HG03378 (cell line): ENCODE data around the gene ANAPC2.

Source experiments
- ATAC-seq: cut with Tn5 transposase; IDR thresholded peaks from one replicate; pipeline ENCODE4 v1.9.1; 2021; ENCODE audit warnings: mild to moderate bottlenecking, moderate library complexity; ENCODE audit not compliant: unreplicated experiment

ANAPC2 gene

DNA sequence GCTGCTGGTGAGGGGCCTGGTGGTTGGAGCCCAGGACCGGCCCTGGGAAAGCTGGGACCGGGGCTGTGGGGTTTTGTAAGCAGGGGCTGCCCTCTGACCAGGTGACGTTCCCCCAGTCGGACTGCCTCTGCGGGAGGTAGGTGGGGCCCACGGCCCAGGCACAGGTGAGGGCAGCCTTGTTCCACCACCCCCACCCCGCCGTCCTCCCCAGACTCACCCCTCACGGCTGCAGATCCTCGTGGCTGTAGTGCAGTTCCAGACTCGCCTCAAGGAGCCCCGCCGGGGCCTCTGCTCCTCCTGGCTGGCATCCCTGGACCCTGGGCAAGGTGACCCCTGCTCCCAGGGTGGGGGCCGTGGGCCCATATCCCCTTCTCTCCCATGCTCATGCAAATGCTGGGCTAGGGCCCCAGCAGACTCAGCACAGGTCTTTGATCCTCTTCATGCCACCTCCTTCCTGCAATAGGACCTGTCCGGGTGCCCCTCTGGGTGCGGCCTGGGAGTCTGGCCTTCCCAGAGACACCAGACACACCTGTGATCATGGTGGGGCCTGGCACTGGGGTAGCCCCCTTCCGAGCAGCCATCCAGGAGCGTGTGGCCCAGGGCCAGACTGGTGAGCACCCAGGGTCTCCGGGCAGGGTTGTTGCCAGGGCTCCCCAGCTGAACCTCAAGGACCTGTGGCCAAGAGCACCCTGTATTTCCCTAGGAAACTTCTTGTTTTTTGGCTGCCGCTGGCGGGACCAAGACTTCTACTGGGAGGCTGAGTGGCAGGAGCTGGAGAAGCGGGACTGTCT lies 27.0 kb upstream of the ANAPC2 start:
- no peak for ATAC-seq

DNA sequence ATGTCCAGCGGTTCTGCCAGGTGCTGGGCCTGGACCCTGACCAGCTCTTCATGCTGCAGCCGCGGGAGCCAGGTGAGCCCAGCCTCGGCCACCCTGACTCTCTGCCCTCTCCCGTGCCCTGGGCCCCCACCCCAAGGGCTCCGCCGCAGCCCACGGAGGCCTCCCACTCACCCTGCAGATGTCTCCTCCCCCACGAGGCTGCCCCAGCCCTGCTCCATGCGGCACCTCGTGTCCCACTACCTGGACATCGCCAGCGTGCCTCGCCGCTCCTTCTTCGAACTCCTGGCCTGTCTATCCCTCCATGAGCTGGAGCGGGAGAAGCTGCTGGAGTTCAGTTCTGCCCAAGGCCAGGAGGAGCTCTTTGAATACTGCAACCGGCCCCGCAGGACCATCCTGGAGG lies 26.3 kb upstream of the ANAPC2 start:
- no peak for ATAC-seq

DNA sequence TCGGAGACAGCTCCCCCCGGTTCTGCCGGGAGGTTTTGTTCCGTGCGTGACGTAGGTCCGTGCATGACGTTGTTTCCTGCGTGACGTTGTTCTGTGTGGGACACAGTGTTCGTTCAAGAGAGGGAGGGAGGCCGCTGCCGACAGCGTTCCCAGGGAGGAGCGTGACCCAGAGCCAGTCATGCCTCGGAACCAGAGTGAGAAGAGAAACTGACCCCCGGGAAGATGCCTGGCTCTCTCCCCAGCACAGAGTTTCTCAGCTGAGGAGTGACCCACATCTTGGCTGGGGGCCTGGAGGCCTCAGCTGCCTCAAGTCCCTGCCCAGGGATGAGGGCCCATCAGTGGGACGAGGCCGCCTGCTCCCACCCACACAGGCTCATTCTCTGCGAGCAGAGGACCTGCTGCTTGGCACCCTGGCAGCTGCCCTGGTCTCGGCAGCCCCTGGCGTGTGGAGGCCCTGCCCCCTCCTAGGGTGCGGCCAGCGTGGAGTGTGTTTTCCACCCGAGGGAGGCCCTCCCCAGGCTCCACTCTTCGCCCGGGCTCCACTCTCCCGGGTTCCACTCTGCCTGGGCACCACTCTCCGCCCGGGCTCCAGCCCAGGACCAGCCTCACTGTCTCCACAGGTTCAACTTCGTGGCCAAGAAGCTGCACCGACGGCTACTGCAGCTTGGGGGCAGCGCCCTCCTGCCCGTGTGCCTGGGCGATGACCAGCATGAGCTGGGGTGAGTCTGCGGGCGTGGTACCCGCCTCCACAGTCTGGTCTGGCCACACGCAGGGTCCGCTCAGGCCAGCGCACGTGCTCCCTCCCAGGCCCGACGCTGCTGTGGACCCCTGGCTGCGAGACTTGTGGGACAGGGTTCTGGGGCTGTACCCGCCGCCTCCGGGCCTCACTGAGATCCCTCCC lies 25.1 kb upstream of the ANAPC2 start:
- ATAC-seq: no peak

DNA sequence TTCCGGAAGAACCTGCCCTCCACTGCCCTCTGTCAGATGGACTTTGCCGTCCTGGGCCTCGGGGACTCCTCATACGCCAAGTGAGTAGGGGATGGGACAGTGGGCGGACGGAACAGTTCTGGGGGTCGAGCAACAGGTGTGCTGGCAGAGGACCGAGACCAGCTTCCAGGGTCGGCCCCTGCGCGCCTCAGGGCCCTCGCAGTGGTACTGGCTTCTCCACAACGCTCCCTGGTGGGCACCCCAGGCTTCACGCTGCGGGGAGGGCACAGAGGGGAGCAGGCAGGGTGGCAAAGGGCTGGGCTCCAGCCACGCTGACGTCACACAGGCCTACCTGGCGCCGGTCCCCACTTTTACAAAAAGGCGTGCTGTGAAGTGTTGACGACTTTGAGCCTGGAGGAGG lies 24.2 kb upstream of the ANAPC2 start:
- no peak for ATAC-seq

DNA sequence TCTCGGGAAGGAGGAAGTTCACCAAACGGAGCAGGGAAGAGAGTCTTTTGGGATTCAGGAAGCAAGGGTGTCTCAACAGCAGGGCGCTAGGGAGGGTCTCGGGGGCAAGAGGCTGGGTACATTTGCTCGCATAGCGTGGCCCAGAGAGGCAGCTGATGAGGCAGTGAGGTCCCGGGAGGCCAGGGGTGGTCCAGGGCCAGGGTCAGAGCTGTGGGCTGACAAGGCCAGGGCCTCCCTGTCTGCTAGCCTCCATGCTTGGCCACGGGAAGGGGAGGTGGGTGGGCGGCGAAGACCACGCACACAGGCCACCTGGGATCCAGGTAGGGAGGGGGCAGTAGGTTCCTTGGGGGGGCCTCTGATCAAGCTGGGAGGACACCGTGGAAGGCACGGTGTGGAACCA lies 23.2 kb upstream of the ANAPC2 start:
- no peak for ATAC-seq

DNA sequence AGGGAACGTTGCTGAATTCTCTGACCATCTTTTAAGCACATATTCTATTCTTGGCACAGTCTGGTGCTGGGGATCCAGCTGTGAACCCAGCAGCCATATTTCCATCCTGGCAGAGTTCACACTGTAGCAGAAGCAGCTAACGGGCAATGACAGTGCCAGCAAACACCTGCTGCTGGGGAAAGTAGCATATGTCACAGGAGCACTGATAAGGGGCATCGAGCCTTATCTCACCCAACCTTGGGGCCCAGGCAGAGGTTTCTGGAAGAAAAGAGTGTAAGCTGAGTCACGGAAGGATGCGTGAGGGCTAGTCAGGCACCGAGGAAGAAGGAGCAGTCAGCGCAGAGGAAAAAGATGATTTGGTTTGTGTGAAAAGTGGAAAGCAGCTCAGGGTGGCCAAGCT lies 18.2 kb upstream of the ANAPC2 start:
- no peak for ATAC-seq

DNA sequence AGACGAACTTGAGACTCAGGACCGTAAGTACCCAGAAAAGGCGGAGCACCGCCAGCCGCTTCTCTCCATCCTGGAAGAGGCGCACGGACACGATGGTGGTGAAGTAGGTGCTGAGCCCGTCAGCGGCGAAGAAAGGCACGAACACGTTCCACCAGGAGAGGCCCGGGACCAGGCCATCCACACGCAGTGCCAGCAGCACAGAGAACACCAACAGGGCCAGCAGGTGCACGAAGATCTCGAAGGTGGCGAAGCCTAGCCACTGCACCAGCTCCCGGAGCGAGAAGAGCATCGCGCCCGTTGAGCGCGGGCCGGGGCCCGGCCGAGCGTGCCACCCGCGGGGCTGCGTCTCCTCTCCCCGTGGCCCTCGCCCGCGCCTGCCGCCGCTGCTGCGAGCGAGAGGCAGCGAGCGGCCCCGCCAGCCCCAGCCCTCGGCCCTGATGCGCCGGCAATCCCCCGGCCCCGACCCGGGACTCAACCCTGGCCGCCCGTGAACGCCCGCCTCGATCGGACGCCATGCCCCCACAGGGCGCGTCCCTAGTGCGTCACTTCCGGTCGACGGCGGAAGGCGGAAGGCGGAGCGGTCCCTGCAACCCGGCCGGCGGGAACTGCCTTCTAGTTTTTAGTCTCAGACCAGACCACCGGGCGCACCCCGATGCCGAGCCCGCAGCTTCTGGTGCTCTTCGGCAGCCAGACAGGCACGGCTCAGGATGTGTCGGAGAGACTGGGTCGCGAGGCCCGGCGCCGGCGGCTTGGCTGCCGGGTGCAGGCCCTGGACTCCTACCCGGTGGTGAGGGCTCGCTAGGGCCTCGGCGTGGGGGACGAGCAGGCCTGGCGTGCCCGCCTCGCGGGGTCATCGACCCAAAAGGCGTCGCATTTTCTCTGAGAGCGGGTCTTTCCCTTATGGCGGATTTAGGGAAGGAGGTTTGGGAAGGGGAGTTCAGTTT lies 17.0 kb upstream of the ANAPC2 start, which contains the start of the genes NDOR1 and TMEM203:
Gene NDOR1, plus strand, starts transcription at position 575 of the 944 bp plus-strand sequence. Its CDS starts 78 bp downstream, at position 653.
Gene TMEM203, minus strand, starts transcription at position 523 of the 944 bp plus-strand sequence. Its CDS starts 234 bp downstream, at position 289.
- no peak for ATAC-seq

DNA sequence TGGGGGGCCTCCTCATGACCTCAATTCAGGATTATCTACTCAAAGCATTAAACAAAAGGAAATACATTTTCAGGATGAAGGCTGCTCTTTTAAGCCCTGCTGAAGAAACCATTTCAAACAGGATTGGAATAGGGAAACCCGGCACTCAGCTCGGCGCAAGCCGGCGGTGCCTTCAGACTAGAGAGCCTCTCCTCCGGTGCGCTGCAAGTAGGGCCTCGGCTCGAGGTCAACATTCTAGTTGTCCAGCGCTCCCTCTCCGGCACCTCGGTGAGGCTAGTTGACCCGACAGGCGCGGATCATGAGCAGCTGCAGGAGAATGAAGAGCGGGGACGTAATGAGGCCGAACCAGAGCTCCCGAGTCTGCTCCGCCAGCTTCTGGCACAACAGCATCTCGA lies 16.4 kb upstream of the ANAPC2 start:
- no peak for ATAC-seq

DNA sequence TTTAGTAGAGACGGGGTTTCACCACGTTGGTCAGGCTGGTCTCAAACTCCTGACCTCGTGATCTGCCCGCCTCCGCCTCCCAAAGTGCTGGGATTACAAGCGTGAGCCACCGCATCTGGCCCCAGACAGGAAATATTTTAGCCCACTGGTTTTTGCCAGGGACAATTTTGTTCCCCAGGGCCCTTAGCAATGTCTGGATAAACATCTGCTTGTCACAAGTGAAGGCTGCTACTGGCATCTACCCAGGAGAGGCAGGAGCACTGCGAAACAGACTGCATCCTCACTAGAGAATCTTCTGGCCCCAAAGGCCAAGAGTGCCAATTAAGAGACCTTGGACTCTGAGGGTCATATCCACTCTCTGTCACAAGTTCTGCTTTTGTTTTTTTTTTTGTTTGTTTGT lies 14.6 kb upstream of the ANAPC2 start:
- no peak for ATAC-seq

DNA sequence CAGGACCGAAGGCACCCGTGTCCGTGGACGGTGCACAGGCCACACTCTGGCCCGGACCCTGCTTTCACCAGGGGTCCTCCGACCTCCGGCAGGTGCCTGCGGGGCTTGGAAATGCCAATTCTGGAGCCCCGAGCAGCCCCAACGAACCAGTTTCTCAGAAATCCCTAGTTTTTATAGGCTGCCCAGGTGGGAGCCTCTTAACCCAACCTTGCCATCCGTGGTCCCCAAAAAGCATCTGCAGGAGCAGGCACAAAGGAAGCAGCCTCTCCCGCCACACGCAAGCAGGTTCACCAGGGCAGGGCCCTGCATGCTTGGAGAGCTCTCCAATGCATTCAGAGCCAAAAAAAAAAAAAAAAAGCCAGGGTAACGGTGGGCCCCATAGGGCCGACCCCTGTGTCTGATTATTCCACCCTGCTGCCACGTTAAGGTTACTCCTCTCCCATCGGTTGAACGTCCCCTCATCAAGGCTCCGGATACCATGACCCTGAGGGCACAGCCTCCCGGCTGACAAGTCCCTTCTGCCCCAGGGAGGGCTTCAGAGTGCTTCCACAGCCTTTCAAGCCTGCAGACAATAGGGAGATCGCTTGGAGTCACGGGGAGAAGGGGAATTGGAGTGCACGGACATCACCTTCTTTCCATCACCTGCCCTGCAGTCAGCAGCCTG lies 13.0 kb upstream of the ANAPC2 start:
- no peak for ATAC-seq

DNA sequence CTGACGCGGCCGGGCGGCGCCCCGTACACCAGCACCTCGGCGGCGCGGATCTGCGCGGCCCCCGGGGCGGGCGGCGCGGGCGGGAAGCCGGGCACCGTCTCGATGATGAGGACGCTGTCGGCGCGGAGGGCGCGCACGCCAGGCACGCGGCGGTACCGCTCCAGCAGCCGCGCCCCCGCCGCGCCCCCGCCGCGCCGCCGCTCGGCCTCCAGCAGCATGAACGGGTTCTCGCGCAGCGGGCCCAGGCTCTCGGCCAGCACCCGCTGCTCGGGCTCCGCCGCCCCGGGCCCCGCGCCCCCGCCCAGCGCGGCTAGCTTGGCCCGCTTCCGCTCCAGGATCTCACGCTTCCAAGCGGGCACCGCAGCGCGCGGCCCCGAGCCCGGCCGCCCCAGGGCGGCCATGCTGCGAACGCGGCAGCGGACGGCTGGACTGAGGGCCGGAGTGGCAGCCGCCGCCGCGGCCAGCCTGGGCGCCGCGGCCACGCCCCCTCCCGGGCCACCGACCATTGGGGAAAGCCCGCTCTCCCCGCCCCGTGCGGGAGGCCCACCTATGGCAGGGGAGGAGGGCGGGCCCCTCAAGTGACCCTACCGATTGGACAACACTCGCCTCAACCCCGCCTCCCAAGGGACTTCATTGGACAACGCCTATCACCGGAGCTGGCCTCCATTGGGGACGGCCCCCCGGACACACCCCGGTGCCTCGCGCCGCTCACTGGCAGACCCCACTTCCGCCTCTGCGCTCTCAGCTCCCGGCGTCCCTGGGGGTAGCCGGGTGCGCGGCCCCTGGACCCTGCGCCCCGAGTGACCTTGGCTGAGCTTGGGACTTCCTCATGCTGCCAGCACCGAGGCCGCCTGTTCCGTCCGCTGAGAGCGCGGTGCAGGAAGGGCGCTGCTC lies 12.2 kb upstream of the ANAPC2 start, which contains the start of gene TPRN:
Gene TPRN, minus strand, starts transcription at position 431 of the 894 bp plus-strand sequence. Its CDS starts 30 bp downstream, at position 401.
- peak; percentile 82 for ATAC-seq

DNA sequence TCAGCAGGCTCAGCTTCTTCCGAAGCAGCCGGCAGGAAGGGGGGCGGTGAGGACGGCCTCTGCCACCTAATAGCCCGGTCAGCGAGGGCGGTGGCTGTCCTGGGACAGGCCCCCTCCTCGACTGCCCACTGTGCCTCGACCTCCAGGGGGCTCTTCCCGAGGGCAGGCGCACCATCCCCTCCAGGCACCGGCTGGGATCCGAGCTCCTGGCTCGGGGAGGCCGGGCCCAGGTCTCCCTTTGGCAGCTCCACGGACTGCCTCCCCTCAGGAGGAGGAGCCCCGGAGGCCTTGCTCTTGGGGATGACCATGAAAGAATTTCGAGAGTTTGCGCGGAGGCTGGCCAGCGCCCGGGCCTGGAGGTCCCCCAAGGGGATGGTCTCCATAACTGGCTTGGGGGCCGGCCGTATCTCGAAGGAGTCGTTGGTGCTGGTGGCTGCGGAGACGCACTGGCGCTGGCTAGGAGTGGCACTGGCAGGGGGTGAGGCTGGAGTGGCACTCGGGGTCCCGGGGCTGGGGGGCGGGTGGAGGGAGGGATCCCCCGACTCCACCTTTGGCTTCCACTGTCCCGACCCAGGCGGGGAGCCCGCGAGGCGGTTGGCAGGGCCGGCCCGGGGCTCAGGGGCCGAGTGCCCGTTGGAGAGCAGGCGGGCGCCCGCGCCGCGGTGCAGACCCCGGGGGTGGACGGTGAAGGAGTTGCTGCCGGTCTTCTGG lies 11.2 kb upstream of the ANAPC2 start:
- no peak for ATAC-seq

DNA sequence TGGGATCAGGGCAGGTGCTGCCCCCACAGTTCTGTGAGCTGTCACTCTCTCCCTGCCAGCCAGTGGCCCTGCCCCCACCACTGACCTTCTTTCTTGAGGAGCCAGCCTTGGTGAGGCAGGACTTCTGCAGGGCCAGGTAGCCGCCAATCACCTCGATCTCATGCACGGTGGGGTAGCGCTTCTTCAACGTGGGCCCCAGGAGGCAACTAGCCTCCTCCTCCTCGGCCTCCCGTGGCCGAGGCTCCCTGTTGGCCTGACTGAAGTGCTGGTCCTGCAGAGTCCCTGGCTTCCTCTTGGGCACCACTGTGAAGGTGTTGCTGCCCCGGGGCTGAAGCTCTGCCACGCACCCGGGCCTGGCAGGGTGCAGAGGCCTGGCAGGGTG lies 10.5 kb upstream of the ANAPC2 start:
- ATAC-seq: no peak

DNA sequence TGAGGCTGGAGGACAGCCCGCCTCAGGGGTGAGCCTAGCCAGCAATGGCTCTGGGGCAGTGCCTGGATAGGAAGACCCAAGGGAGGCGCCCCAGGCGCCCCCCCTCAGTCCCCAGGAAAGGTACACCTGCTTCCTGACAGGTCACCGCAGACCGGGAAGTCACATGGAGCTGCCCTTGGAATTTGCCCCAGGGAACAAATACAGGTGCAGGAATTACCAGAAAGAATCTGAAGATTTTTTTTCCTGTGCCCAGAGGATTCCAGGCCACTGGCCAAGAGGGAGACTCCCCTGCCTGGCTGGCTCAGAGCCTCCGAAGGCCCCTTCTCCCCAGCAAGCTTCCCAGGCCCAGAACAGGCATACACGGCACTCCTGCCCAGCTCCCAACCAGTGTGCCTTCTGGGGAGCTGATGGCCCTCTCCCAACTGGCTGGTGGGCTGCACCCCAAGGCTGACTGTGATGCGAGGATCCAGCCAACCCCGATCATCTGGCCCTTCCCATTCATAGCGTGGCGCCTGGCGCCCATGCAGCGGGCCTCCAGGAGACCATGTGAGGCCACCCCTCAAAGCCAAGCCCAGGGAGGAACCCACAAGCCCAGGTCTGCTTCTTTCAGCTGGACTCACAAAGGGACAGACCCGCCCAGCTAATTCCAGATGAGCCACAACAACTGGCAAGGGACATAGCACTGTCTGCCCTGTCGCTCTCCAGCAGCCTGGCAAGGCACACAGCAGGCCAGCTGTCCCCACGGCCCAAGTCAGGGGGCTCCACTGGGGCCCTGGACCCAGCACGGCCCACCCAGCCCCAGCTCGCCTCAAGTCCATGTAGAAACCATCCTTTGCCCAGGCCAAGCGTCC lies 9.9 kb upstream of the ANAPC2 start:
- ATAC-seq: no peak

DNA sequence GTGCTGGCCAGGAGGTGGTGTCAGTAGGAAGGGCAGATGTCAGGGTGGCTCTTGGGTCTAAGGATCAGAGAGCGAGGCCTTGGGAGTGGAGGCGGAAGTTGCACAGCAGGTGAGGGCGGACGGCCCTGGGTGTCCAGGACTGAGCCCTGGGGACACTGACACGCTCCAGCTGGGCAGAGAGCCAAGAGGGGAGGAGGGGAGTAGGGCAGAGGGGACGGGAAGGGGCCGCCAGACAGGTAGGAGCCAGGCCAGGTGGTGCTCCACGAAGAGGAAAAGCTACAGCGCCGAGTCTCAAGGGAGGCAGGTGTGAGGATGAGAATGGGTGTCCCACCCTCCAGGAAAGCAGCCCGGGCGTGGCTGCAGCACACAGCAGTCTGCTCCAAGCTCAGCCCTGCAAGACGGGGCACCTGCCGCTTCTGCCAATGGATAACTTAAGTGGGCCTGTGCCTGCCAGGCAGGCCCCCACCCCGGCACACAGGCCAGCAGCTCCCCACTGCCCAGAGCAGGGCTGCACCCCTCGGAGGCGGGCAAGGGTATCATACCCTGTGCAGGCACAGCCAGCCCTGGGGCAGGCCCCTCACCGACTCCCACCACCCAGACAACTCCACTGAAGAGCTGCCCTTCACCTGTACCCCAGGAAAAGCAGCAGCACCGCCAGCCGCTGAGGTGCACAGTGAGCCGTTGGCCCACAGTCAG lies 7.3 kb upstream of the ANAPC2 start:
- no peak for ATAC-seq

DNA sequence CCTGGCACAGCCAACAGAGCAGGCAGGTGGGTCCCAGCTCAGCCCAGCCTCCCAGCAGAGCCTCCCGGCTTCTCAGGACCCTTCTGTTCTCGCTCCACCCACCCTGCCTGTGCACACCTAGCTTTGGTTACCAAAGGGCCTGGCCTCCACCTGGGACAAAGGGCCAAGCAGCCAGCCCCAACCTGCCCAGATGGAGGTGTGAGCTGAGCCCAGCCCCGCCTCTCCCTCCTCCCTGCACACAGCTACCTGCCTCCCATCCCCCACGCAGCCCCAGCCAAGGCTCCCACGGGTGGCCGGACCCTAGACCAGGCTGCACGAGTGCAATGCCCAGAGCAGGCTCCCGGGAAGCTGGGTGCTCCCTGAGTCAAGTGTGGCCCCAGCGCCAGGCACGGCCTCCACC lies 6.5 kb upstream of the ANAPC2 start:
- no peak for ATAC-seq

DNA sequence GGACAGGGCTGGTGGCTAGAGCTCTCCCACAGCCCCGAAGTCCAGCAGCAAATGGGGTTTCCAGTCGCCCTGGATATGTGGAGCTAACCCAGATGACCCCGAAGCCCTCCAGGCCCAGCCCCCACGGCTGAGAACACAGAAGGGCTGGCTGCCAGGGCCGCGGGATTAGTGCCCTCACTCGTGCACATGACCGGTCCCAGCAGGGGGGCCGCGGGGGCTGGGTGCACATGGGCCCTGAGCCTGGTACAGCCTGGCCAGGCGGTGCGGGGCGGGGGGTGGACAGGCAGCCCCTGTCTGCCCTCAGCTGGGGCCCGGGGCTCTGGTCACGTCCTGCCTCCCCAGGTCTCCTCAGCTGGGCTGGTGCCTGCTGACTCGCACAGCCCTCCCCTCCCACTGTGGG lies 6.0 kb upstream of the ANAPC2 start:
- no peak for ATAC-seq
